ENCODE results near the gene CX3CR1. TPM values are rescaled to one million over a fixed set of nuclear protein-coding genes. Genes with fewer than 3 reads are reported as not detected.

CX3CR1 gene
- total RNA-seq, 1 experiment from 2014 or later, result not detected

GRCh38 chr3:39299279-39299678, 19.4 kb upstream of the CX3CR1 start:
- H3K27me3 ChIP-seq (ENCODE audit: low read length), result peaks cover 14% of the 10 kb centered on the region; the same call in 1 of the 2 replicates
- ATAC-seq (no peak), DNase-seq (no peak)
- H3K27ac ChIP-seq (ENCODE audit: low read length), result no peak overlapping the region
- no peaks in the 10 kb centered on the region for H3F3A ChIP-seq (ENCODE audit: low read length, unreplicated experiment)
- TF ChIP-seq, protein P1, sequence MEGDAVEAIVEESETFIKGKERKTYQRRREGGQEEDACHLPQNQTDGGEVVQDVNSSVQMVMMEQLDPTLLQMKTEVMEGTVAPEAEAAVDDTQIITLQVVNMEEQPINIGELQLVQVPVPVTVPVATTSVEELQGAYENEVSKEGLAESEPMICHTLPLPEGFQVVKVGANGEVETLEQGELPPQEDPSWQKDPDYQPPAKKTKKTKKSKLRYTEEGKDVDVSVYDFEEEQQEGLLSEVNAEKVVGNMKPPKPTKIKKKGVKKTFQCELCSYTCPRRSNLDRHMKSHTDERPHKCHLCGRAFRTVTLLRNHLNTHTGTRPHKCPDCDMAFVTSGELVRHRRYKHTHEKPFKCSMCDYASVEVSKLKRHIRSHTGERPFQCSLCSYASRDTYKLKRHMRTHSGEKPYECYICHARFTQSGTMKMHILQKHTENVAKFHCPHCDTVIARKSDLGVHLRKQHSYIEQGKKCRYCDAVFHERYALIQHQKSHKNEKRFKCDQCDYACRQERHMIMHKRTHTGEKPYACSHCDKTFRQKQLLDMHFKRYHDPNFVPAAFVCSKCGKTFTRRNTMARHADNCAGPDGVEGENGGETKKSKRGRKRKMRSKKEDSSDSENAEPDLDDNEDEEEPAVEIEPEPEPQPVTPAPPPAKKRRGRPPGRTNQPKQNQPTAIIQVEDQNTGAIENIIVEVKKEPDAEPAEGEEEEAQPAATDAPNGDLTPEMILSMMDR (conservative IDR thresholded peaks at IDR 0.05; ENCODE audit: low read depth, low read length), result no peak
- TF ChIP-seq EZH2 (IDR thresholded peaks at IDR 0.05; ENCODE audit: low read length, unreplicated experiment) (no peak), EZH2phosphoT487 (IDR thresholded peaks at IDR 0.05; ENCODE audit: borderline replicate concordance, low read length) (no peak)
- no peak overlapping the region for H3K4me3 ChIP-seq (ENCODE audit: low read length)
- no TSS peak for BruUV-seq (replicated peaks)
- H3K79me2 ChIP-seq (ENCODE audit: low read length), result no peaks in the 10 kb centered on the region
- no peaks in the 10 kb centered on the region for H3K36me3 ChIP-seq (ENCODE audit: low read depth, low read length)
- no peak overlapping the region for H3K4me2 ChIP-seq (ENCODE audit: low read length)
- ChIA-PET POLR2A (ENCODE audit: unreplicated experiment) (no interaction called here), CTCF (no interaction called here)
- no peaks in the 10 kb centered on the region for H3K4me1 ChIP-seq (ENCODE audit: insufficient read depth, low read length)
- no peaks in the 10 kb centered on the region for H4K20me1 ChIP-seq (ENCODE audit: low read length)
- no peak overlapping the region for H3K9ac ChIP-seq (ENCODE audit: low read length)
- intact Hi-C loops (cut with micrococcal nuclease), result no loop called here
- H2AFZ ChIP-seq (ENCODE audit: low read length), result no peak overlapping the region
- H3K9me3 ChIP-seq (ENCODE audit: low read length), result peaks cover 19% of the 10 kb centered on the region; the same call in 1 of the 2 replicates
- no peaks in the 10 kb centered on the region for H3K9me2 ChIP-seq (replicated peaks; ENCODE audit: low read length)

DNA sequence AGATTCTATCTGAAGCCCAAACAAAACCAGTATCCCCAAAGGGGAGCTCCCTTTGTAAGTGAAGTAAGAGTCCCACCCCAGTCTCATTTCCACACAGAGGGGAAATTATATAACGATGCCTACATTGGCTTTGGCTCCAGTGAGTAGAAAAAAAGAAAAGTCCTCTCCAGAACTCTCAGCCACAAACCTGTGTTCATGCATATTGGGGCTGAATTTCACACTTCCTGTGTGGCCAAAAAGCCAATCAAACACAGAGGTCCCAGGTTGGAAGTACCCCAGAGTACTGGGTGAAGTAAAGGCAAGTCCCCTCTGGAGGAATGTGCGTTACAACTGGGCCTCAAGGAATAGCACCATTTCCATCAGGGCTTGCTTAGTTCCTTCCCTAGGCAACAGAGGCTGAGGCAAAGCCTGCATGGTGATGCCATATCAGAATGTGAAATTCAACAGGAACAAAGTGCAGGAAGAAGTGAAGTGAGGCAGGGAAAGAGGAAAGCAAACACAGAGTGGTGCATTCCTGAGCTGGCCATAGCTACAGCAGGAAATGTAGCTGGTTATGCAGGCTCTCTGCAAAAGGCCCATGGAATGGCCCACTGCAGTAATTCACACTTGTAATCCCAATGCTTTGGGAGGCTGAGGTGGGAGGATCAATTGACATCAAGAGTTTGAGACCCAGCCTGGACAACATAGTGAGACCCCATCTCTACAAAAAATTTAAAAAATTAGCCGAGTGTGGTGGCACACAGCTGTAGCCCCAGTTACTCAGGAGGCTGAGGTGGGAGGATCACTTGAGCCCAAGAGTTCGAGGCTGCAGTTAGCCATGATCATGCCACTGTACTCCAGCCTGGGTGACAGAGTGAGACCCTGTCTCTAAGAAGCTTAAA, 16.6 kb upstream of the CX3CR1 start:
- Histone ChIP-seq H3F3A (ENCODE audit: low read length, unreplicated experiment) (no peaks in the 10 kb centered on the region), H3K4me2 (ENCODE audit: low read length) (no peak overlapping the region), H3K9me3 (ENCODE audit: low read length) (peaks cover 14% of the 10 kb centered on the region; the same call in 1 of the 2 replicates), H3K9ac (ENCODE audit: low read length) (no peak overlapping the region), H3K9me2 (replicated peaks; ENCODE audit: low read length) (no peaks in the 10 kb centered on the region), H4K20me1 (ENCODE audit: low read length) (no peaks in the 10 kb centered on the region), H3K4me3 (ENCODE audit: low read length) (no peak overlapping the region), H3K27me3 (ENCODE audit: low read length) (no peaks in the 10 kb centered on the region), H3K36me3 (ENCODE audit: low read depth, low read length) (no peaks in the 10 kb centered on the region), H3K4me1 (ENCODE audit: insufficient read depth, low read length) (no peaks in the 10 kb centered on the region), H3K79me2 (ENCODE audit: low read length) (no peaks in the 10 kb centered on the region), H3K27ac (ENCODE audit: low read length) (no peak overlapping the region), H2AFZ (ENCODE audit: low read length) (no peak overlapping the region)
- DNase-seq, result no peak
- no peak for ATAC-seq
- ChIA-PET CTCF (interaction anchor here (1.2 kb wide), 1 partner anchor 82 kb away, joined by 4 read pairs; no protein-coding TSS in a partner anchor), POLR2A (ENCODE audit: unreplicated experiment) (no interaction called here)
- intact Hi-C loops (cut with micrococcal nuclease), result no loop called here
- no TSS peak for BruUV-seq (replicated peaks)
- TF ChIP-seq EZH2phosphoT487 (IDR thresholded peaks at IDR 0.05; ENCODE audit: borderline replicate concordance, low read length) (no peak), EZH2 (IDR thresholded peaks at IDR 0.05; ENCODE audit: low read length, unreplicated experiment) (no peak)

GRCh38 chr3:39295184-39295775, 15.4 kb upstream of the CX3CR1 start:
- peaks cover 14% of the 10 kb centered on the region; the same call in 1 of the 2 replicates for H3K9me3 ChIP-seq (ENCODE audit: low read length)
- ChIA-PET POLR2A (ENCODE audit: unreplicated experiment) (no interaction called here), CTCF (interaction anchor here (1.2 kb wide), 1 partner anchor 83 kb away, joined by 4 read pairs; no protein-coding TSS in a partner anchor)
- no peaks in the 10 kb centered on the region for H3F3A ChIP-seq (ENCODE audit: low read length, unreplicated experiment)
- H4K20me1 ChIP-seq (ENCODE audit: low read length), result no peaks in the 10 kb centered on the region
- no peak overlapping the region for H3K4me2 ChIP-seq (ENCODE audit: low read length)
- H2AFZ ChIP-seq (ENCODE audit: low read length), result no peak overlapping the region
- 0 out of 2 replicates have a peak, but pooled peaks cover 2% of the 10 kb centered on the region for H3K4me1 ChIP-seq (ENCODE audit: insufficient read depth, low read length)
- no peaks in the 10 kb centered on the region for H3K27me3 ChIP-seq (ENCODE audit: low read length)
- TF ChIP-seq, protein P1 (conservative IDR thresholded peaks at IDR 0.05; ENCODE audit: low read depth, low read length), result no peak
- TF ChIP-seq EZH2 (IDR thresholded peaks at IDR 0.05; ENCODE audit: low read length, unreplicated experiment), result no peak
- H3K9ac ChIP-seq (ENCODE audit: low read length), result no peak overlapping the region
- no peaks in the 10 kb centered on the region for H3K9me2 ChIP-seq (replicated peaks; ENCODE audit: low read length)
- DNase-seq (no peak), ATAC-seq (no peak)
- no peak overlapping the region for H3K4me3 ChIP-seq (ENCODE audit: low read length)
- H3K27ac ChIP-seq (ENCODE audit: low read length), result no peak overlapping the region
- intact Hi-C loops (cut with micrococcal nuclease), result no loop called here
- H3K36me3 ChIP-seq (ENCODE audit: low read depth, low read length), result no peaks in the 10 kb centered on the region
- no peaks in the 10 kb centered on the region for H3K79me2 ChIP-seq (ENCODE audit: low read length)
- no TSS peak for BruUV-seq (replicated peaks)
